Activated T-helper 1 cell treated with anti-CD3 and anti-CD28 coated beads, Interleukin-2, amount 50 U/mL, for 16 hours (primary cell): ENCODE measurements around the gene OLFM3.

Source experiments
- DNase-seq, 2 donors: peaks; one replicate each; pipeline ENCODE4 v3.0.0-alpha.2; 2020; ENCODE audit warnings: low read depth in 1 of 2, low spot score in 1 of 2

Gene OLFM3

DNA sequence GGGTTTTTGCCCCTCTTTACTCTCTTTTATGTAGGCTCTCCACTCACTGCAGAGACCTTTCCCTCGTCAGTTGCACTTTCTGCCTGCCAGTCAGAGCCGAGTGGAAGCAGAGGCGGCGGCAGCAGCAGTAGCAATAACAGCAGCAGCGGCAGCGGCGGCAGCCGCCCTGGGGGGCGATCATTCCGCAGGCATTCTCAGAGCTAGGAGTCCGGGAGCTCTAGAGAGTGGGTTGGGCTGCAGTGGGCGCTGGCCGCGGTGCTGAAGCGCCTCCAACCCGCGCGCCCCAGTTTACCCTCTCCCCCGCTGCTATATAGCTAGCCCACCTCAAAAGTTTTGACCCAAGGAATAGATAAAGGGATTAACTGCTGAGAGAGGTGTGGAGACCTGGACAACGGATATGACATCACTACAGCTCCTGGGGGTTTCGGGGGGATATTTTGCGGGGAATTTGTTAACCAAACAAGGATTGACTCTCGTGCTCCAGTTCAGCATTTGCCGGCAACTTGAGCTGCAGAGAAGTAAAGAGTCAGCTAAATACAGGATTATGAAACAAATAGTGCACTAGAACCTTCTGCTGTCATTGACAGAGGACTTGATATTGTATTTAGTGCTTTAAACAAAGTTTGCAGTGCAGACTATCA is at the start of gene OLFM3:
TSS of gene OLFM3 (minus strand) at position 102 of the 641 bp plus-strand sequence.
- no peak for DNase-seq

GRCh38 chr1:102045752-102046151 is 49.0 kb upstream of the OLFM3 start:
- DNase-seq, result no peak

DNA sequence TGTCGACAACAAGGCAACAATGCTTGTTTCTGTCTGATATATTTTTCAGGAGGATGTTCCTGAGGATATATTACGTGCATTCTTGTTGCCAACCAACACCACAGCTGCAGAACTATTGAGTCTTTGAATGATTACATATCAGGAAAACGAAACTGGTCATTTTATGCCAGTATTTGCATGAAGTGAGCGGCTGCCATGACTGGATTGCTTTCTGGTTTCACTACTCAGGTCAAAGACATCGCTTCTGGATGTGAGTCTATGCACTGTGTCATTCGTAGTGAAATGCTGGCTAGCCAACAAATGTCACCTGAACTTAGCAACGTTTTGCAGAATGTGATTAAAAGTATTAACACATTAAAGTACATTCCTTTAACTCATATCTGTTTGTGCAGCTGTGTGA is 35.8 kb upstream of the OLFM3 start:
- DNase-seq, result no peak

DNA sequence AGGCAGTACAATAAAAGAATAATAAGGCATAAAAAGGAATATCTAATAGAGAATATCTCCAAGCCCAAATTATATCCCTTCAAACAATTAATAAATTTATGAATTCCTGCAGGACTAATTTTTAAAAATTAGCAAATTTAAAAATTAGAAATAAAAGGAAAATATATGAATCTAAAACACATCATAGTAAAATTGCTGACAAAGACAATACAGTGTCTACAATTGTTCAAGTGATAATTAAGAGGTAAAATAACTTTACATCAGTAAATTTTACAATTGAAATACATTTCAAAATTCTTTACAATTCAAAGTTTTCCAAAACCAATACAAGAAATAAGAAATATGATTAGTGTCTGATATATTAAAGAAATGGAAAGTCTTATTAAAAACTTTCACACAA is 22.8 kb upstream of the OLFM3 start:
- no peak for DNase-seq

GRCh38 chr1:102015728-102016127 is 19.0 kb upstream of the OLFM3 start:
- no peak for DNase-seq

GRCh38 chr1:102002057-102002456 is 5.3 kb upstream of the OLFM3 start:
- DNase-seq, result no peak

- no peak for DNase-seq
Observed at GRCh38 chr1:101995984-101996745, 561 bp downstream of the OLFM3 start.

GRCh38 chr1:101993710-101994109 is 3.0 kb downstream of the OLFM3 start:
- no peak for DNase-seq

DNA sequence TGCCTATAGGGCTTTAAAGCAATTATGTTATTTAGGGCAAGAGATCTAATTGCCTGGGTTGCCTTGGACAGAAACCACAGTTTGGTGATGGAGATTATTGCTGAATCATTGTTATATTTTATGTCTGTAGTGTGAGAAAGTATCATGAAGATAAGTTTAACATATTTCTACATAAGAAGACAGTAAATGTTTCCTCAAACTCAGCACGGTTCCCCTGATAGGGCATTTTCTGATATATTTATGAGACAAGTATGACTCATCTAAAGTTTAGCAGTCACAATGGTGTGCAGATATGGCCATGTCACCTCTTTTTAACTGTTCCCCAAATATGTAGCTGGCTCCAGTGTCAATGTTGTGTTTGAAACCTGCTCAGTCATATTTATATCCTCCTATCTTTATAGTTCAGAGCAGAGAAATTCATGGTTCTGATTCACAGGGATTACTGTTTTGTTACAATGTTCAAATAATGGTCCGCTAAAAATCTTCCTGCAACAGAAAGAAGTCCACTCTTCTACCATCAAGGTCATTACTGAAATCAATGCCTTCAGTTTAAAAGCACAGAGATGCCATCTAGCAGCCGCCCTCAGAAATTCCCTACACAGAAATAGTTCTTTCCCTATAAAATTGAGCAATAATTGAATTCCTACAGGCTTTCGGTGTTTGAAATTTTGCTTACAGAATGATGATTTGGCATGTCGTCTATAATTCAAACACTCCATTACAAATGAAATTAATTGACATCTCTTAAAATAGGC is 3.7 kb downstream of the OLFM3 start:
- no peak for DNase-seq

- no peak for DNase-seq
Observed at GRCh38 chr1:101980974-101981373, 15.8 kb downstream of the OLFM3 start.

GRCh38 chr1:101977266-101977665 is 19.5 kb downstream of the OLFM3 start:
- DNase-seq, result no peak

GRCh38 chr1:101976161-101976560 is 20.6 kb downstream of the OLFM3 start:
- DNase-seq, result no peak

DNA sequence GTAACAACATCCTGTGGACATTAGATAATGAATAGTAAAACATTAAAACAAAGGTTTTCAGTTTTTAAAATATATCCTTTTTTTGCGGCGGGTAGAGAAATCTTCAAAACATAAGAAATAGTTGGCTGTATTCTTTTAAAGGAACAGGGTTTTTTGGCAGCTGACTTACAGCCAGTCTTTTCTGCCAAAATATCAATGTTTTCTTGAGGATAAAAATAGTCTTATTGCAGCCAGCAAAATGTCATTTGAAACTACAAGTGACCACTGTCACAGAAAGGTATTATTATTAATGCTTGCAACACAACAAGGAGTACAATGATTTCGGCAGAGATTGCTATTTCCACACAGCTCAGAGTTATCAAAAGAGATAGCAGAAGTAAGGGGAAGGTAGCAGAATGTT is 21.4 kb downstream of the OLFM3 start:
- no peak for DNase-seq

GRCh38 chr1:101974599-101975274 is 22.0 kb downstream of the OLFM3 start:
- no peak for DNase-seq

- DNase-seq, result no peak
Observed at GRCh38 chr1:101971304-101971703, 25.4 kb downstream of the OLFM3 start.

DNA sequence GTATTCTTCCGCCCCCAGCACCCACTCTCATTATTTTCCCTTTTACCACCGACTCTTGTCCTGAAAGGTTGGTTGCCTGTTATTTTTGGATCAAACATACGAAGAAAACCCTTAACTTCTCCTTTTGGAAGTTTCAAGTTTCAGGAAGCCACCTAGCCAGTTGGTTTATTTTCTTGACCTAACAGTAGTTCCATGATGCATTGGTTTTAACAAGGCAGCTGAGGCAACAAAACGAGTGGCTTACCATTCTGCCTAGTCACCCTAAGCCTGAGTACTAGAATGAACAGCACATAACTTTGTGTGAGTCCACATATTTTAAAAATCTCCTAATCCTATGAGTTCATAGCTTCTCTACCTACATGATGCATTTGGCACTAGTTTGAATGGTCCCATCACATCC is 28.9 kb downstream of the OLFM3 start:
- DNase-seq, result no peak

DNA sequence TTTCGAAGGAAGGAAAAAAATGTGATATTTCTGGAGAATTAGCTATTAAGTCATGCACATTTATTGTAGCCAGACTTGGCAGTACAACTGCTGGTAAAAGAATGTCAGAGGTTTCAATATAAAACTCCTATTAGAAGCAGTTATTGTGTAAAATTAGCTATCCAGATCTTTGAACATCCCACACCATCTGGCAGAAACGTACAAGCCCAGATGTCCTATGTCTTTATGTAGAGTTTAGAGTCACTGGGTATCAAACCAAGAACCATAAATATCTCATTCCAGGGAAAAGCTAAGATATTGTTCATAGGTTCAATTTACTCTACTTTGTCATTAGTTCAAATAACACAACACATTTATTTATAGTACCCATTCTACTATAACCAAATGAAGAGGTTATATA is 31.4 kb downstream of the OLFM3 start:
- DNase-seq, result no peak

DNA sequence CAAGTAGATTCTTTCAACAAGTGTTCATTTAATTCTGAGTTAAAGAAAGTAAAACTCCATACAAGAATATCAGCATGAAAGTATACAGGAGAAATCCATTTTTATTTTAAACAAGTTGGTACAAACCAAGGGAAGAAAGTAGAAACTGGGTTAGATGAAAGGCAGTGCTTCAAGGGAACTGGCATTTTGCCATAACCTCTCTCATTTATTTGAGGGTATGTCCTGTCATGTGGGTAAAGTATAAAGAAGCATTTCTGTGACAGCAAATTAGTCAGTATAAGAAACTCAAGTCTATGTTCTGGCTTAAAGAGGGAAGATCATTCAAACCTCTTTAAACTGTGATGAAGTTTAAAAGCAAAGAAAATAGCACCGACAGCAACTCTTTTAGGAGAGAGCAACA is 32.0 kb downstream of the OLFM3 start:
- no peak for DNase-seq

DNA sequence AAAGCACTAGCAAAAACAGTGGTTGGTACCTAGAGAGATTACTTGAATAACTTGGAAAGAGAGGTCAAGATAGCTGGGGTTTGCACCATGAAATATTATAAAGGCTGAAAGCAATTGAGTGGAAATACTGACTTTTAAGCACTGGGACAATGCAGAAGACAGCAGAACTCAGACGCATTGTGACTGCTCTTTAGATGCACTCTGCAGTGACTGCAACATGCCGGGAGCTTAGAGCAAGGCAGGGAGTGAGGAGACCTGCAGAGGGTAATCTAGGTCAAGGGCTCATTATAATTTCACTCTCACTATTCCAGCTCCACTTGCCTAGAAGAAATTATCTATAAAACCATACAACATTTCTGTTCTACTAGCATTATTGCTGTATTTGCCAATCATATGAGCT is 36.6 kb downstream of the OLFM3 start:
- DNase-seq, result no peak

GRCh38 chr1:101959456-101959855 is 37.3 kb downstream of the OLFM3 start:
- DNase-seq, result no peak

- DNase-seq, result no peak
Observed at GRCh38 chr1:101957771-101958170, 39.0 kb downstream of the OLFM3 start.

- no peak for DNase-seq
Observed at GRCh38 chr1:101953623-101954022, 43.1 kb downstream of the OLFM3 start.
